HG03565 (cell line): ENCODE data around the gene URM1.

ENCODE experiments used
- ATAC-seq: cut with Tn5 transposase; IDR thresholded peaks from one replicate; pipeline ENCODE4 v1.9.1; 2021; ENCODE audit warnings: mild to moderate bottlenecking, moderate library complexity; ENCODE audit not compliant: unreplicated experiment

URM1 gene

GRCh38 chr9:128384801-128385495 is 13.8 kb downstream of the URM1 start:
- ATAC-seq, result no peak

- no peak for ATAC-seq
These were observed 14.6 kb downstream of the URM1 start for GRCh38 chr9:128385496-128386460.

GRCh38 chr9:128388150-128388549 is 17.0 kb downstream of the URM1 start:
- no peak for ATAC-seq

- ATAC-seq, result no peak
These were observed 18.4 kb downstream of the URM1 start for GRCh38 chr9:128389395-128390149.

GRCh38 chr9:128390150-128390812 is 19.1 kb downstream of the URM1 start:
- no peak for ATAC-seq

- no peak for ATAC-seq
These were observed 19.9 kb downstream of the URM1 start for GRCh38 chr9:128390813-128391711.

- ATAC-seq, result no peak
These were observed 20.8 kb downstream of the URM1 start for GRCh38 chr9:128391956-128392301.

- ATAC-seq, result no peak
These were observed 21.3 kb downstream of the URM1 start for GRCh38 chr9:128392302-128393144.

GRCh38 chr9:128393145-128393775 is 22.1 kb downstream of the URM1 start:
- no peak for ATAC-seq

- no peak for ATAC-seq
These were observed 22.8 kb downstream of the URM1 start for GRCh38 chr9:128393970-128394369.

- ATAC-seq, result no peak
These were observed 23.4 kb downstream of the URM1 start for GRCh38 chr9:128394379-128395168.

GRCh38 chr9:128396970-128397613 is 25.9 kb downstream of the URM1 start:
- no peak for ATAC-seq

GRCh38 chr9:128397831-128398230 is 26.7 kb downstream of the URM1 start:
- no peak for ATAC-seq

- no peak for ATAC-seq
These were observed 28.7 kb downstream of the URM1 start for GRCh38 chr9:128399861-128400260.

- ATAC-seq, result no peak
These were observed 33.4 kb downstream of the URM1 start for GRCh38 chr9:128404560-128404959.

GRCh38 chr9:128405077-128405779 is 34.1 kb downstream of the URM1 start:
- no peak for ATAC-seq

- ATAC-seq, result no peak
These were observed 34.6 kb downstream of the URM1 start for GRCh38 chr9:128405780-128406171.
